HL-60/S4 treated with phorbol 12-myristate 13-acetate at 8.2 ng/mL for 4 days and 3 days (cell line): ENCODE measurements around the gene RAD51B.
"Not testable (repeated sequence)": the region's sequence is repeated elsewhere in the genome, so short reads cannot be mapped to it uniquely, and the experiment has no call there.

ENCODE experiments used
- in situ Hi-C: fragments of 300-500 bp; cut with MboI; formaldehyde crosslinking; loops from 2 replicates; pipeline ENCODE4 v1.15.0; 2022; ENCODE audit warnings: low sequenced_read_pairs

The RAD51B gene

DNA sequence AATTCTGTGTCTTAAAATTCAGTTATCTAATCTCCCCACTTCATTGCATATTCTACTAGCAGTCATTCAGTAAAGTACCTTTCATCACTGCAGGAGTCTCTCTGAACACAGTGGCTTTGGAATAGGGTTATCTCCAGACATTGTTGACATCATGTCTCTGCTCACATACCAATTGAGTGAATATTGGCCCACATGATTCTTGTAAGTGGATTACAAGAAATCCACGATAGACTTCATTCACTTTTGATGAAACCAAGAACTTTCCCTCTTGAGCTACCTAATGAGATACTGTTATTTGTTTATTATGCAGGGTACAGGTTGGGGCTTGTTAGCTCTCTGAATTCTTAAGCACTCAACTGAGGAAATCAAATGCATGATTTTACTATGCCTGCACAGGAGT, 284.9 kb downstream of the RAD51B start:
- in situ Hi-C loops = no loop called here

DNA sequence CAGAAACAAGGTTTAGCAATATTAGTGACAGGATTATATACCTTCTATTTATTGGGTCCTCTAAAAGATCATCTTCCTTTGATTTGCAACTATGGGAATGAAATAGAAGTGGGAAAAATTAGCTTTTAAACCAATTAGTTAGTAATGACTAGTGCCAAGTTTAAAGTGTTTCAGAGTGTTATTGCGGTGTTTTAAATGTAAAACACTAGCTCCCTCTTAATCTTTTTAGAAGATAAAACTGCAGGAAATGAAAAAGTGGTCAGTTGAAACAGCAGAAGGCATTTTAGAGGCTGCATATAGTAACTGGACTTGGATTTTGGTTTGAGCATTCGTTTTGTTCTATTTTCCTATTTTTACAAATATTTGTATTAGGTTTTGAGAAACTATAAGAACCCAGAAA, 286.2 kb downstream of the RAD51B start:
- in situ Hi-C loops = no loop called here

GRCh38 chr14:68106456-68106855, 286.9 kb downstream of the RAD51B start:
- in situ Hi-C loops = no loop called here

DNA sequence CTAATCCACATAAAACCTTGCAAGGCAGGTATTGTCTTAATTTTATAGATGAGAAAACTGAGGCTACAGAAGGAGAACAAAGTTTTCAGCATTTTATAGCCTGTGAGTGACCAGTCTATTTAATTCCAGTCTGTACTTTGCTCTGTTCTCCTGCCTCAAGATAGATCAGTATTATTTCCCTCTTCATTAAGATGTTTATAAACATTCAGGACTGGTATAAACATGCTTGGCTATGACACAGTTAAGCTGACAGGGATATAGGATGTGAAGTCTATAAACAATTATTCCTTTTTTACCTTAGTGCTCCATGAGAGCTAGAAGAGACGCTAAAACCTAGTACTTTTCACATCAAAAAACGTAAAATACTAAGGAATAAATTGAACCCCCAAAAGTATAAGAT, 287.3 kb downstream of the RAD51B start:
- in situ Hi-C loops = no loop called here

- in situ Hi-C loops = no loop called here
Measured at GRCh38 chr14:68109132-68109900, 289.7 kb downstream of the RAD51B start.

DNA sequence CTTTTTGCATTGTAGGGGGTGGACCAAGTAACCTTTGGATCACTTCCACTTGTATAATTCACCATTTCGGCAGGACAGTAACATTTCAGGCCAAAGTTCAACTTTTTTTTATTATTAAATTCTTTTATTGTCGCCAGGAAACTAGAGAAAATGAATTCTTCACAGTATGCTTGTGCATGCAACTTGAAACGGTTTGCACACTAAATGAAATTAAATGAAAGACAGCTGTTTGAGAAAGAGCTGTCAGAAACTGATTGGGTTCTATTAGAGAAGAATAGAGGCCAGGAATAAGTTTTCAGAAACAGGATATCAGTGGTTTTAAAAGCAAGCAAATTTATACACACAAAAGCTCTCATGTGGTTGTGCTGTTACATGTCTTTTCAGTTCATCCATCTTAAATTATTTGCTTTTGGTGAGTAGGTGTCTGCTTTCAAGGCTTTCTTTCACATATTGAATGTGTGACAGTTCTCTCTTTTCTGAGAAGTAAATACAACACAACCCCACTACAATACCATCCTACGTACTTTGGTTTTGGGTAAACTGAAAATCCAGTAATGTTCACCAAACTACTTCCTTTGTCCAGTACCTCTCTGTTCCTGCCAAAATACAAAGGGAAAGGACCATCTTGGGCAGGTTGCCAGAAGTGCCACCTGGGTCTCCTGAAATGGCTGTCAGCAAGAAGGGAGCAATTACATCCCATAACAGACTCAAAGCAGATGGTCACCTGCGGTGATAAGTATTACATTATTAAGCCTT, 291.7 kb downstream of the RAD51B start:
- in situ Hi-C loops = no loop called here

DNA sequence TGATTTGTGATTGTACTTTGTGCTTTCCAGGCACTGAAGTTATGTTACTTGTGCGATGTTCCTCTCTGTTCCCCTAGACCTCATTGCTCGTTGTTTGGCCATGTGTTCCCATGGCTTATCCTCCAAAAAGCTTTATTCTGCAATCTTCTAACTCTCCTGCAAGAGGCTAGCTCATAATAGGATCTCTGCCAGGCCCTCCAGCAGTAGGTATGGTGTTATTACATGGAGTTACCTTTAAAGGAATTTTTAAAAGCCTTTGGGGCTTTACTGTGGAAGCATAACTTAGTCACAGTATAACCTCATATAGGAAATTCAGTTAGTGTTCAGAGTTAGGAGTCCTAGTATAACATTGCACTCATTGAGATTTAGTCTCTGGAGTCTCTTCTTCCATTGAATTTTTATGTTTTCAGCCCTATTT, 292.3 kb downstream of the RAD51B start:
- in situ Hi-C loops = no loop called here

GRCh38 chr14:68112442-68112841, 292.9 kb downstream of the RAD51B start:
- in situ Hi-C loops = no loop called here

DNA sequence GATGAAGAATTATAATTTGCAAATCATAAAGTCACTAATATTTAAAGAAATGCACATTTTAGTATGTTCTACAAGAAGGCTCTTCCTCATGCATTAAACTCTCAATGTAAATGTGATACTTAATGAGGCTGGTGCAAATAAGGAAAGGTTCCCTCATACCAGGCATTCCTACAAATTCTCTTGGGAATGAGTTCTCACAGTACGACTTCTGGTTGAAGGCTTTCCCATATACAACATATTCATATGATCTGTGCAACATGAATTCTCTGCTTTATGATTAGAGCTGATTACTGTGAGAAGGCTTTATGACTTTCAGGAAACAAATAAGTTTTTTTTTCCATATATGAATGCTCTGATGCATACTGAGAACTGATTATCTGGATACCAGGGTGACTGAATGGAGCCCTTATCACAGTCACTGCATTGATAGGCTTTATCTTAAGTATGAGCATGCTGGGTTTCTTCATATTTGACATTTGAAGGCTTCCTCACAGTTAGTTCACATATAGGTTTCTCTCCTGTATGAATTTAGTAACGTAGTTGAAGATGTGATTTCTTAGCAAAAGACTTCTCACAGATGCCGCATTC, 293.9 kb downstream of the RAD51B start:
- in situ Hi-C loops = no loop called here

GRCh38 chr14:68115952-68116351, 296.4 kb downstream of the RAD51B start:
- in situ Hi-C loops = not testable (repeated sequence)

GRCh38 chr14:68122651-68123050, 303.1 kb downstream of the RAD51B start:
- in situ Hi-C loops = no loop called here

DNA sequence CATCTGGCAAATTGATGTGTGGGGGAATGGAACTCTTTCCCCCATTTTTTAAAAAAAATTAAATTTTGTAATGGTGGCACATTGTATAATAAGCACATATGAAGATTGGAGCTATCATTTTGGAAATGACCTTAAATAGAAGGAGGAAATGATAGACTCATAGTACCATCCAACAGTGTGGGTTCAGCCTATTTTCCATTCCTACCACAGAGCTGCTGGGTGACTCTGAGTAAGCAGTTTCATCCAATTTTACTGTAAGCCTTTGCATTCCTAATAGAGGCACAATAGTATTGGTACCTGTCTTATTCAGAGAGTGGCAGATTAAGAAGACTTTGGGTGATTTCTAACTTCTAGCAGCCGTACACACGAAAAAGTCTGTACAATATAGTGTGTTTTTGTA, 304.5 kb downstream of the RAD51B start:
- in situ Hi-C loops = no loop called here

GRCh38 chr14:68124979-68125731, 305.6 kb downstream of the RAD51B start:
- in situ Hi-C loops = no loop called here

DNA sequence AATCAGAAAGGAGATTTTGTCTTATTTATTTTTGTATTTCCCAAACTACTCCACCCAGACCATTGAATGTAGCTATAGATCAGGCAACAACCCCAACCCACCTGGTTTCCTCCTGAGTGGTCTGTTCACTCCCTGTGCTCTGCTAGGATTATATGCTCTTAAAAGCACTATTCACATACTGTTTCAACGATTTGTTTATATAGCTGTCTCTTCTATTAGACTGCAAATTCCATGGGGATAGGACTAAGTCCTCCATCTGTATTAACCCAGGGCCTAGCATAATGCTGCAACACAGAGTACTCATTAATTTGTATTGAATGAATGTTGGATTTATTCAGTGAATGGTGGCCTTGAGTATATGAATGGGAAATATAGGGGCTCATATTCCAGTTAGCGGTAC, 307.6 kb downstream of the RAD51B start:
- in situ Hi-C loops = no loop called here

GRCh38 chr14:68131907-68132306, 312.3 kb downstream of the RAD51B start:
- in situ Hi-C loops = no loop called here

- in situ Hi-C loops = no loop called here
Measured at GRCh38 chr14:68132563-68133121, 313.1 kb downstream of the RAD51B start.

- in situ Hi-C loops = no loop called here
Measured at GRCh38 chr14:68133856-68134255, 314.3 kb downstream of the RAD51B start.

DNA sequence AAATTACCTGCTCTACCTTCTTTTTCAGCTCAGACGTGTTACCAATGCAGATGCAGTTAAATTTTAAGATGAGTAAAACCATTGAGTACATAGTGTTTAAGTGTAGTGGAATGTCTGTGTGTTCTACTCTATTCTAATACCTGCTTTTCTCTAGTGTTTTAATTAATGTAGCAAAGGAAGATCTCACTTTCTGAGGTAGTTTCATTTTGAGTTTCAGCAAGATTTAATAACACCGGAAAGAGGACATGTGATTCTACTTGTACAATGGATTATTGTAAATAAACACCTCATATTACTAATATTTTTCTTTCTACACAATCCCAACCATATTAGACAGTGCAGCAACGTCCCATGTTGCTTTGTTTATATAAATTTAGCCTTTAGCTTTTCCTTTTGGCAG, 315.4 kb downstream of the RAD51B start:
- in situ Hi-C loops = no loop called here

DNA sequence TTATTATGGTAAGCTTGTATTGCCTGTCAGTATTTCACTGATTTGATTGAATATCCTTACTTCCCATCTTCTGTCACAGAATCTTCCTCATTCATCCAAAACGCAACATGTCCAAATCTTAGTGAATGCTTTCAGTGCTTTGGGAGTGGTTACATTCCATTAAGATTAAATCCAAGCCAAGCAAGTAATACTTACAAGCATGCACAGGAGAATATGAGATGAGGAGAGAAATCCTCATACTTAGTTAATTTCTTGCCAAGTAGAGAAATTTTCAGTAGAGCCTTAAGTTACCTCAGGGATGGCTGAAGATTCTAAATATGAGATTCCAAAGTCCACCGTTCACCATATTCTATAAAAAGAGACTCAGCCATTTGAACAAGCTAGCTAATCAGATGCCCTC, 316.0 kb downstream of the RAD51B start:
- in situ Hi-C loops = no loop called here

DNA sequence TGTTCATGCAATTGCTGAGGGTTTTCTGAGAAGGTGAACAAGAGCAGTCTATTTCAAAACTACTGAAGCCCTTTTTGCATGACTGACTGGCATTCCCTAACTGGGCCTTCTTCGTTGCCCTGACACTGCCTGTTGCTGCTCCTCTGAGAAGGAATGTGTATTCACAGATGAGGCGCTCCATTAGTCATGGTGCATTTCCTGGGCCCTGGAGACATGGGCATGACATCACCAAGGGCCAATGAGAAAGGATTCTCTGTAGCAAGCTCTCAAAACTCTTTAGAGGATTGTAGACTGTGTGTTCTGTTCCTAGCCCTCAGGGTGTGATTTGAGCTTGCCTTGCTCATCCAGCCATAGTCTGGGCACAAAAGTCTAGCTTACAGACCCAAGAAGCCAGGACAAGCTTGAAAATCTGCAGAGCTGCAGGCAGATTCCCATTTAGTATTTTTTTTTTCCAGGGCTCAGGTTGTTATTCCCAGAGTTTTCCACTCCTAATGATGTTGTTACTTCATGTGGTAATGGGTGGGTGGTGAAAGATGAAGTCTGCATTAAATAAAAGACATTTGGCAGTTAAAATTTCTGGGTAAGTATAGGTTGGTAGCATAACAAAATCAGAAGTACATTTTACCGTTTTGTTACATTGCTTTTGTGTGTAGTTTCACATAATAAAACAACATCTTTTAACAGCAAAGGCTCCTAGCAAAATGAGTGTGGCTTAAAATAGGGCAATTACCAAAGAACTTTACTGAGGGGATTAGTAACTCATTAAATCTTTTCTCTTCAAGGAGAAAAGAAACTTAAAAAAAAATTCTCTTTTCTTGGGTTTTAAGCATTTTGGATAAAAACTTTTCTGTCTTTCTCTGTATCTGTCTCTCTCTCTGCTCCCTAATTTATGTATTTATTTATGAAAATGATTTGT, 318.4 kb downstream of the RAD51B start:
- in situ Hi-C loops = no loop called here
